GM12875 (cell line): Measurements from ENCODE around the gene LPP.
"Not testable (repeated sequence)": the region's sequence is repeated elsewhere in the genome, so short reads cannot be mapped to it uniquely, and the experiment has no call there.

Experiments used
- H3K4me3 ChIP-seq: one replicate; pipeline ENCODE4 v1.5.1; 2011; ENCODE audit warnings: low read depth, low read length, control low read depth
- TF ChIP-seq, protein P1 (sequence below): IDR thresholded peaks from 2 replicates; pipeline ENCODE4 v1.5.1; 2011; ENCODE audit warnings: low read depth, mild to moderate bottlenecking, control low read depth, inconsistent platforms, low read length, moderate library complexity, borderline replicate concordance; ENCODE audit not compliant: insufficient read depth

LPP gene

DNA sequence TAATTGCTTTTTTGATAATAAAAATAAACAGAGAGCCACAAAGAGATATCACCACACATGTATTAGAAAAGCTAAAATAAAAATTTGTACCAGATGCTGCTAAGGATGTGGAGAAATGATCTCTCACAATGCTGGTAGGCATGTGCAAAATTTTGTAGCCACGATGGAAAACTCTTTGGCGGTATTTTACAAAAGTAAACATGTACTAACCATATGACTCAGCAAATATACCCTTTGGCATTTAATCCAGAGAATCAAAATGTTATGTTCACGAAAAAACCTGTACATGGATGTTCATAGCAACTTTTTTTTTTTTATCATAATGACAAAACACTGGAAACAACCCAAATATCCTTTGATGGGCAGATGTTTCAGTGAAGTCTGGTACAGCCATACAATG is 261.2 kb downstream of the LPP start:
- H3K4me3 ChIP-seq = no peak overlapping the region
- TF ChIP-seq, protein P1, sequence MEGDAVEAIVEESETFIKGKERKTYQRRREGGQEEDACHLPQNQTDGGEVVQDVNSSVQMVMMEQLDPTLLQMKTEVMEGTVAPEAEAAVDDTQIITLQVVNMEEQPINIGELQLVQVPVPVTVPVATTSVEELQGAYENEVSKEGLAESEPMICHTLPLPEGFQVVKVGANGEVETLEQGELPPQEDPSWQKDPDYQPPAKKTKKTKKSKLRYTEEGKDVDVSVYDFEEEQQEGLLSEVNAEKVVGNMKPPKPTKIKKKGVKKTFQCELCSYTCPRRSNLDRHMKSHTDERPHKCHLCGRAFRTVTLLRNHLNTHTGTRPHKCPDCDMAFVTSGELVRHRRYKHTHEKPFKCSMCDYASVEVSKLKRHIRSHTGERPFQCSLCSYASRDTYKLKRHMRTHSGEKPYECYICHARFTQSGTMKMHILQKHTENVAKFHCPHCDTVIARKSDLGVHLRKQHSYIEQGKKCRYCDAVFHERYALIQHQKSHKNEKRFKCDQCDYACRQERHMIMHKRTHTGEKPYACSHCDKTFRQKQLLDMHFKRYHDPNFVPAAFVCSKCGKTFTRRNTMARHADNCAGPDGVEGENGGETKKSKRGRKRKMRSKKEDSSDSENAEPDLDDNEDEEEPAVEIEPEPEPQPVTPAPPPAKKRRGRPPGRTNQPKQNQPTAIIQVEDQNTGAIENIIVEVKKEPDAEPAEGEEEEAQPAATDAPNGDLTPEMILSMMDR = no peak

DNA sequence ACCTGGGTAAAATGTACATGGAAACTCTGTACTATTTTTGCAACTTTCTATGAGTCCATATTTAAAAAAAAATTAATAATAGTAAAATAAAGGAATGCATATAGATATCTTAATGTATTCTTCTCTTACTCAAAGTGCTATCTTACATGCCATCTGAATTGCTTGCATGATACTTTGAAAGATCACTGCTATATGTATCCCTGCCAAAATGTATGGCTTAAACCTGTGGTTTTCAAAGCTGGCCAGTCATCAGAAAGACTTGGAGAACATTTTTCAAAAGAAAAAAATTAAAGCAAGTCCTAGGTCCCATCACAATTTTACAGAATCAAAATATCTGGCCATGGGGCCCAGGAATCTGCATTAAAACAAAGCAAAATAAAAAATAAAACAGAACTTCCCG is 262.1 kb downstream of the LPP start:
- TF ChIP-seq, protein P1 = no peak

DNA sequence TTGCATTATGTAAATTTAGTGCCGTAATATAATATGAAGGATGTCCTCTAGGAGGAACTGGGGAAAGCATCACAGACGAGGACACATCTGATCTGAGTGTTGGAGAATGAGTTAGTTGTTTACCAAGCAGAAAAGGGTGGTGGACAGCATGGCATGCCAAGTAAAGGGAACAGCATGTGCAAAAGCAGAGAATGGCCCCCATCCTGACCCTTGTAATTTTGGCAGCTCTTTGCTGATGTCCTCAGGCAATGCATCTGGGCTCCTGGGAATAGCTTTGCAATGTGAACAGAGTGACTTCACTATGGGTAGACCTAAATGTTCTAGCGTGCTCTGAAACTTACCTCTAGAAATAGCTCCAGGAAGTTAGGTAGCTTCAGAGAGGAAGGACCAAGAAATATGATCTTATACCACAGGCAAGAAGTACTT is 263.3 kb downstream of the LPP start:
- TF ChIP-seq, protein P1 = no peak
- H3K4me3 ChIP-seq = no peak overlapping the region

More for the DNA sequence above, 262.1 kb downstream of the LPP start:
- no peak overlapping the region for H3K4me3 ChIP-seq

- TF ChIP-seq, protein P1 = no peak
- H3K4me3 ChIP-seq = no peak overlapping the region
Measured at GRCh38 chr3:188417766-188418165, 263.8 kb downstream of the LPP start.

- TF ChIP-seq, protein P1 = no peak
Measured at GRCh38 chr3:188421151-188421821, 267.3 kb downstream of the LPP start.

GRCh38 chr3:188421836-188422540 is 268.0 kb downstream of the LPP start:
- H3K4me3 ChIP-seq = no peak overlapping the region
- TF ChIP-seq, protein P1 = no peak

More at GRCh38 chr3:188421151-188421821, 267.3 kb downstream of the LPP start:
- H3K4me3 ChIP-seq = no peak overlapping the region

- H3K4me3 ChIP-seq = not testable (repeated sequence)
Measured at GRCh38 chr3:188427981-188428380, 274.0 kb downstream of the LPP start.
